Keratinocyte (primary cell): ENCODE measurements around the gene FZD4. TPM values are rescaled to one million over a fixed set of nuclear protein-coding genes. Genes with fewer than 3 reads are reported as not detected.

Experiments used
- DNase-seq: peaks from one replicate; pipeline ENCODE4 v3.0.0-alpha.2; 2011; ENCODE audit warnings: low read depth, missing footprints, low spot score
- FAIRE-seq: peaks from 2 replicates; lab custom pipeline; 2011; peaks lifted over from hg19 to GRCh38; lab: Jason Lieb, UNC
- H2AFZ ChIP-seq: 2 replicates; pipeline ENCODE4 v1.6.0; 2012; ENCODE audit warnings: low read length, control low read depth, inconsistent platforms; ENCODE audit not compliant: control insufficient read depth
- H3K27ac ChIP-seq: 2 replicates; pipeline ENCODE4 v1.5.1; 2011; ENCODE audit warnings: low read length; ENCODE audit not compliant: control insufficient read depth, insufficient read depth
- H3K27me3 ChIP-seq: 3 replicates; pipeline ENCODE4 v1.6.0; 2011; ENCODE audit warnings: low read length; ENCODE audit not compliant: control insufficient read depth, insufficient read depth; ENCODE audit errors: extremely low read depth
- H3K36me3 ChIP-seq, 2 experiments: 2 replicates in 1 of 2; 3 replicates in 1 of 2; pipeline ENCODE4 v1.5.1; 2011; ENCODE audit warnings: low read length in 2 of 2, mild to moderate bottlenecking in 1 of 2; ENCODE audit not compliant: control insufficient read depth in 2 of 2, insufficient read depth in 2 of 2; ENCODE audit errors: extremely low read depth in 1 of 2
- H3K4me1 ChIP-seq: 3 replicates; pipeline ENCODE4 v1.5.1; 2011; ENCODE audit warnings: low read length; ENCODE audit not compliant: control insufficient read depth, insufficient read depth; ENCODE audit errors: extremely low read depth
- H3K4me2 ChIP-seq: 3 replicates; pipeline ENCODE4 v1.6.0; 2011; ENCODE audit warnings: low read depth, low read length; ENCODE audit not compliant: control insufficient read depth, insufficient read depth; ENCODE audit errors: extremely low read depth
- H3K4me3 ChIP-seq, 3 experiments: fragments of 200-600 bp in 1 of 3; sonication (generic) in 1 of 3; 2 replicates in 2 of 3; 3 replicates in 1 of 3; pipeline ENCODE4 v1.5.1; 2011 to 2016; ENCODE audit warnings: low read length in 3 of 3, mild to moderate bottlenecking in 3 of 3, control low read depth in 2 of 3, inconsistent platforms in 1 of 3, low read depth in 1 of 3, mixed read lengths in 1 of 3, mixed run types in 1 of 3, moderate library complexity in 1 of 3; ENCODE audit not compliant: control insufficient read depth in 2 of 3, insufficient read depth in 2 of 3; ENCODE audit errors: extremely low read depth in 1 of 3
- H3K79me2 ChIP-seq: 2 replicates; pipeline ENCODE4 v1.6.0; 2012; ENCODE audit warnings: low read length; ENCODE audit not compliant: control insufficient read depth, insufficient read depth
- H3K9ac ChIP-seq: 3 replicates; pipeline ENCODE4 v1.6.0; 2011; ENCODE audit warnings: low read length; ENCODE audit not compliant: control insufficient read depth, insufficient read depth; ENCODE audit errors: extremely low read depth
- H3K9me1 ChIP-seq: 3 replicates; pipeline ENCODE4 v1.6.0; 2011; ENCODE audit warnings: low read length; ENCODE audit not compliant: control insufficient read depth, insufficient read depth; ENCODE audit errors: extremely low read depth
- H3K9me3 ChIP-seq: 2 replicates; pipeline ENCODE4 v1.5.1; 2012; ENCODE audit warnings: low read depth, low read length; ENCODE audit not compliant: control insufficient read depth
- H4K20me1 ChIP-seq: 3 replicates; pipeline ENCODE4 v1.6.0; 2011; ENCODE audit warnings: low read length; ENCODE audit not compliant: control insufficient read depth, insufficient read depth; ENCODE audit errors: extremely low read depth
- EZH2 ChIP-seq: IDR thresholded peaks from one replicate; pipeline ENCODE4 v1.6.1; 2012; ENCODE audit warnings: inconsistent platforms, mild to moderate bottlenecking, low read length, moderate library complexity
- dilution Hi-C: fragments of 300-500 bp; cut with MboI; formaldehyde crosslinking; loops from one replicate; pipeline ENCODE4 v1.7.0; 2020; ENCODE audit warnings: low sequenced_read_pairs; ENCODE audit not compliant: extremely low pct_ligation_motif_present
- polyA plus RNA-seq, 5 experiments: library from polyadenylated mRNA; depleted of rRNA in 3 of 5; stranded (reverse) in 3 of 5; stranded (forward) in 1 of 5; unstranded in 1 of 5; fragments of >200 nt; gene quantifications; 1 replicate in 1 of 5; 2 replicates in 3 of 5; 3 replicates in 1 of 5; pipeline versions ENCODE4 v1.2.1 to v1.2.3, GENCODE V29; 2011 to 2012; ENCODE audit warnings: missing spikeins in 2 of 5, low read depth in 1 of 5, low replicate concordance in 1 of 5
- TF ChIP-seq, protein P1 (sequence below), 3 experiments: IDR thresholded peaks in 1 of 3; conservative IDR thresholded peaks in 1 of 3; optimal IDR thresholded peaks in 1 of 3; 2 replicates in 2 of 3; 3 replicates in 1 of 3; pipeline versions ENCODE3 to v1.5.1; 2011; ENCODE audit warnings: low read length in 3 of 3, mild to moderate bottlenecking in 3 of 3, moderate library complexity in 2 of 3, control low read depth in 1 of 3, inconsistent platforms in 1 of 3; ENCODE audit not compliant: insufficient read depth in 2 of 3; ENCODE audit errors: extremely low read depth in 1 of 3

The FZD4 gene
- polyA plus RNA-seq, 1 donor (not counting 4 experiments of a cell fraction or from before 2014, with no cell fraction given): 0.56 TPM

DNA sequence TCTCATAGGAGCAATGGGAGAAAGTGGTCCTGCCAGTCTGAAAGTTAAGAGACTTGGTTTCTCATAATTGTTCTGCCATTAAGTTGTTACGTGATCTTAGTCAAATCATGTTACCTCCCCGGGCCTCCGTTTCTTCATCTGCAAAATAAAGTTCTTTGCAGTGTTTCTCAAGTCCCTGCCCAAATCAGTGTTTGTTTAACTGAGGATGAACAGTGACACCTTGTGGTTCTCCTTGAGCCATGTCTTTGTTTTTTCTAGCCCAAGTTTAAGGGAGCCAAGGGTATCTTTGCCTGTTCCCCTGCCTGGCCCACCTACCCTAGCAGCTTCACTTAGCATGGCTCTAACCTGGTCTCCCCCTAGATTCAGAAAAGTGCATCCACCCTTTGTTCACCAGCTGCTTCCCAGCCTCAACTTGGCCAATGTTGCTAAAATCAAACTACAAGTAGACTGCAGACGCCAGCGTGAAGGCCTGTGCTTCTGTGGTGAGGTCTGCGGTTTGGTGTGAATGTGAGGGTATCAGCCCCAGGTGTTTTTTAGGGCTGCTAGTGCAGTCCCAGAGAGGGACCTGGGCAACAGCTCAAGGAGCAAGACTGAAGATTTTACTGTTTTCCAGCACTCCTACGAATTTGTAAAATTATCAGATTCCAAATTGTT, 35.5 kb downstream of the FZD4 start:
- dilution Hi-C loops: no loop called here
- no peaks in the 10 kb centered on the region for H3K36me3 ChIP-seq
- no peaks in the 10 kb centered on the region for H3K9me1 ChIP-seq
- H3K79me2 ChIP-seq: no peaks in the 10 kb centered on the region
- H2AFZ ChIP-seq: no peak overlapping the region
- no peak overlapping the region for H3K27ac ChIP-seq
- peak; percentile 98 for FAIRE-seq
- no peaks in the 10 kb centered on the region for H4K20me1 ChIP-seq
- no peaks in the 10 kb centered on the region for H3K27me3 ChIP-seq
- no peak for TF ChIP-seq EZH2
- TF ChIP-seq, protein P1, sequence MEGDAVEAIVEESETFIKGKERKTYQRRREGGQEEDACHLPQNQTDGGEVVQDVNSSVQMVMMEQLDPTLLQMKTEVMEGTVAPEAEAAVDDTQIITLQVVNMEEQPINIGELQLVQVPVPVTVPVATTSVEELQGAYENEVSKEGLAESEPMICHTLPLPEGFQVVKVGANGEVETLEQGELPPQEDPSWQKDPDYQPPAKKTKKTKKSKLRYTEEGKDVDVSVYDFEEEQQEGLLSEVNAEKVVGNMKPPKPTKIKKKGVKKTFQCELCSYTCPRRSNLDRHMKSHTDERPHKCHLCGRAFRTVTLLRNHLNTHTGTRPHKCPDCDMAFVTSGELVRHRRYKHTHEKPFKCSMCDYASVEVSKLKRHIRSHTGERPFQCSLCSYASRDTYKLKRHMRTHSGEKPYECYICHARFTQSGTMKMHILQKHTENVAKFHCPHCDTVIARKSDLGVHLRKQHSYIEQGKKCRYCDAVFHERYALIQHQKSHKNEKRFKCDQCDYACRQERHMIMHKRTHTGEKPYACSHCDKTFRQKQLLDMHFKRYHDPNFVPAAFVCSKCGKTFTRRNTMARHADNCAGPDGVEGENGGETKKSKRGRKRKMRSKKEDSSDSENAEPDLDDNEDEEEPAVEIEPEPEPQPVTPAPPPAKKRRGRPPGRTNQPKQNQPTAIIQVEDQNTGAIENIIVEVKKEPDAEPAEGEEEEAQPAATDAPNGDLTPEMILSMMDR (optimal IDR thresholded peaks at IDR 0.05 in 1 of 3, IDR thresholded peaks at IDR 0.05 in 1 of 3, conservative IDR thresholded peaks at IDR 0.05 in 1 of 3; ENCODE audit: extremely low read depth in 1 of 3, insufficient read depth in 2 of 3, low read length in 3 of 3): peak; percentile 60 to 74 (median 72)
- no peak overlapping the region for H3K4me3 ChIP-seq
- no peak overlapping the region for H3K4me2 ChIP-seq
- peaks cover 11% of the 10 kb centered on the region for H3K4me1 ChIP-seq
- DNase-seq: no peak
- H3K9me3 ChIP-seq: no peaks in the 10 kb centered on the region
- H3K9ac ChIP-seq: no peak overlapping the region

DNA sequence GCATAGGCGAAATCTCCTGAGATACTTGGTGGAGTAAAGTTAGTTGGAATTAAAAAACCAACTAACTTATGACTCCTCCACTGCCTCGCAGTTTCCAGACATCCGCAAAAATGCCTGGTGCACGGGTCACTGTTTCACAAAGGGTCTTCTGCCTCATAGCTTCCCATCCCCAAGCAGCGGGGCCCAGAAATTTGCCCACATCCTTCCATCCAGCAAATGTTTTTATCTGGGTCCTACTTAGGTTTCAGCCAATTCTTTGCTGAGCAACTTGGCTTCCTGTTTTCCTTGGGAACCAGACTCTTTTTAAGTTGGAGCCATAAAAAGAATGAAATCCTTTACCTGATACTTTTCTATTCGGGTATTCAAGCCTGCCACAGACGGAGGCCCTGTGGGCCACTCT, 36.2 kb downstream of the FZD4 start:
- no peak overlapping the region for H3K9ac ChIP-seq
- H2AFZ ChIP-seq: no peak overlapping the region
- DNase-seq (no peak), FAIRE-seq (no peak)
- peaks cover 11% of the 10 kb centered on the region for H3K4me1 ChIP-seq
- H3K27ac ChIP-seq: no peak overlapping the region
- TF ChIP-seq, protein P1 (optimal IDR thresholded peaks at IDR 0.05 in 1 of 3, IDR thresholded peaks at IDR 0.05 in 1 of 3, conservative IDR thresholded peaks at IDR 0.05 in 1 of 3; ENCODE audit: extremely low read depth in 1 of 3, insufficient read depth in 2 of 3, low read length in 3 of 3): no peak
- TF ChIP-seq EZH2: no peak
- H3K9me1 ChIP-seq: no peaks in the 10 kb centered on the region
- no peaks in the 10 kb centered on the region for H3K36me3 ChIP-seq
- no peak overlapping the region for H3K4me3 ChIP-seq
- H4K20me1 ChIP-seq: no peaks in the 10 kb centered on the region
- no peak overlapping the region for H3K4me2 ChIP-seq
- no peaks in the 10 kb centered on the region for H3K27me3 ChIP-seq
- no peaks in the 10 kb centered on the region for H3K79me2 ChIP-seq
- no peaks in the 10 kb centered on the region for H3K9me3 ChIP-seq
- dilution Hi-C loops: no loop called here
